Ishikawa (cell line): ENCODE measurements around the gene CCDC7.

Source experiments
- CEBPB ChIP-seq: IDR thresholded peaks from 2 replicates; pipeline ENCODE4 v1.6.1; 2012
- CREB1 ChIP-seq: IDR thresholded peaks from 2 replicates; pipeline ENCODE4 v1.6.1; 2012; ENCODE audit warnings: low read depth
- EGR1 ChIP-seq: IDR thresholded peaks from 2 replicates; pipeline ENCODE4 v1.6.1; 2012
- EP300 ChIP-seq: IDR thresholded peaks from 2 replicates; pipeline ENCODE4 v1.6.1; 2012; ENCODE audit warnings: borderline replicate concordance
- FOXM1 ChIP-seq: IDR thresholded peaks from 2 replicates; pipeline ENCODE4 v1.6.1; 2012; ENCODE audit warnings: low read depth, borderline replicate concordance
- MAX ChIP-seq: IDR thresholded peaks from 2 replicates; pipeline ENCODE4 v1.6.1; 2012
- NFIC ChIP-seq: IDR thresholded peaks from 2 replicates; pipeline ENCODE4 v1.6.1; 2012
- RAD21 ChIP-seq: IDR thresholded peaks from 2 replicates; pipeline ENCODE4 v1.6.1; 2012; ENCODE audit warnings: low read depth
- REST ChIP-seq: IDR thresholded peaks from 2 replicates; pipeline ENCODE4 v1.6.1; 2012; ENCODE audit warnings: low read depth, mild to moderate bottlenecking
- TAF1 ChIP-seq: IDR thresholded peaks from 2 replicates; pipeline ENCODE4 v1.6.1; 2012; ENCODE audit warnings: low read depth, mild to moderate bottlenecking
- TCF12 ChIP-seq: IDR thresholded peaks from 2 replicates; pipeline ENCODE4 v1.6.1; 2012; ENCODE audit warnings: low read depth
- TEAD4 ChIP-seq: IDR thresholded peaks from 2 replicates; pipeline ENCODE4 v1.6.1; 2012
- USF1 ChIP-seq: IDR thresholded peaks from 2 replicates; pipeline ENCODE4 v1.6.1; 2012
- YY1 ChIP-seq: IDR thresholded peaks from 2 replicates; pipeline ENCODE4 v1.6.1; 2012; ENCODE audit warnings: low read depth
- ZBTB7A ChIP-seq: IDR thresholded peaks from 2 replicates; pipeline ENCODE4 v1.6.1; 2012; ENCODE audit warnings: low read depth

The CCDC7 gene

GRCh38 chr10:32751582-32751981 is 305.6 kb downstream of the CCDC7 start:
- TF ChIP-seq TEAD4 (no peak), USF1 (no peak), EP300 (no peak), RAD21 (no peak), NFIC (no peak), YY1 (no peak), TAF1 (no peak), REST (no peak), FOXM1 (no peak), MAX (no peak), CREB1 (no peak), CEBPB (no peak), ZBTB7A (no peak), EGR1 (no peak), TCF12 (no peak)

GRCh38 chr10:32771217-32771616 is 325.3 kb downstream of the CCDC7 start:
- TF ChIP-seq NFIC (no peak), RAD21 (no peak), EGR1 (no peak)

- no peak for TF ChIP-seq USF1
- no peak for TF ChIP-seq CEBPB
These were observed 327.2 kb downstream of the CCDC7 start for GRCh38 chr10:32773105-32773504.

- TF ChIP-seq CREB1 (no peak), RAD21 (no peak), EGR1 (no peak), TEAD4 (no peak), YY1 (no peak), CEBPB (no peak), TCF12 (no peak), USF1 (no peak), FOXM1 (no peak), NFIC (no peak), MAX (no peak), EP300 (no peak), REST (no peak), ZBTB7A (no peak), TAF1 (no peak)
These were observed 341.0 kb downstream of the CCDC7 start for GRCh38 chr10:32786968-32787367.

- TF ChIP-seq FOXM1 (no peak), YY1 (no peak)
These were observed 341.8 kb downstream of the CCDC7 start for GRCh38 chr10:32787690-32788284.

GRCh38 chr10:32788359-32788758 is 342.4 kb downstream of the CCDC7 start:
- no peak for TF ChIP-seq NFIC
- no peak for TF ChIP-seq TEAD4
- TF ChIP-seq EP300: no peak
- TF ChIP-seq MAX: no peak
- no peak for TF ChIP-seq EGR1
- TF ChIP-seq CEBPB: no peak
- TF ChIP-seq TCF12: no peak
- TF ChIP-seq ZBTB7A: no peak
- TF ChIP-seq REST: no peak
- no peak for TF ChIP-seq TAF1
